Measurements from ENCODE around the gene PGRMC1. TPM values are rescaled to one million over a fixed set of nuclear protein-coding genes. Genes with fewer than 3 reads are reported as not detected.

The PGRMC1 gene
- total RNA-seq: 94.8 and 110 TPM in 2 replicates

GRCh38 chrX:119235872-119236622, at the start of gene PGRMC1:
Gene PGRMC1 (plus strand): TSS chrX:119236285. CDS start chrX:119236364, 79 bp downstream.

Other genes starting within 250 kb of the PGRMC1 start
- not detected in 2 replicates for gene CT47C1, start 163.3 kb upstream of the PGRMC1 start, total RNA-seq
- not detected in 2 replicates for gene KIAA1210, start 108.5 kb upstream of the PGRMC1 start, total RNA-seq
- gene SLC25A43, start 163.1 kb downstream of the PGRMC1 start, total RNA-seq: 9.8 and 10.8 TPM in 2 replicates
- gene SLC25A5, start 232.2 kb downstream of the PGRMC1 start, total RNA-seq: 142 and 156 TPM in 2 replicates